Stimulated activated CD8-positive, alpha-beta memory T cell treated with anti-CD3 and anti-CD28 coated beads, Interleukin-7, amount 100 ng/mL, for 4 hours (primary cell): ENCODE data around the gene EPHA6.
"Not testable (repeated sequence)": the region's sequence is repeated elsewhere in the genome, so short reads cannot be mapped to it uniquely, and the experiment has no call there.

ENCODE experiments used
- DNase-seq, 2 donors: peaks; one replicate each; pipeline ENCODE4 v3.0.0-alpha.2; 2020; ENCODE audit warnings: low read depth in 2 of 2

The EPHA6 gene

DNA sequence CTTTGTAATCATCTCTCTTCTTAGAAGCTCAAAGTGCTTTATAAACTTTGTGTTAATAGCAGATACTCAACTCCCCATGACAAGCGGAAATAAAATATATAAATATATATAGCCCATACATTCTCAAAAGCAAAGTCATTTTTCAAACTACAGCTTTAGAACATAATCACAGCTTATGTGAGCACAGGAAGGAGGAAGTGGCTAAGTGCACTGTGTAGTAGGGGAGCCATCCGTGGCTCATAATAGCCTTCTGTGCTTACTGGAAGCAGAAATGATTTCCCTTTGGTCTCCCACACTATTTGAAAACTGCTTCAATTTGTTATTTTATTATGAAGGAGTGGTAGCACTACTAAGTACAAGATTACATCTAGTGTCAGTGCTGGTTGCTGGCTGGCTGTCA lies 798.7 kb downstream of the EPHA6 start:
- DNase-seq: no peak

DNA sequence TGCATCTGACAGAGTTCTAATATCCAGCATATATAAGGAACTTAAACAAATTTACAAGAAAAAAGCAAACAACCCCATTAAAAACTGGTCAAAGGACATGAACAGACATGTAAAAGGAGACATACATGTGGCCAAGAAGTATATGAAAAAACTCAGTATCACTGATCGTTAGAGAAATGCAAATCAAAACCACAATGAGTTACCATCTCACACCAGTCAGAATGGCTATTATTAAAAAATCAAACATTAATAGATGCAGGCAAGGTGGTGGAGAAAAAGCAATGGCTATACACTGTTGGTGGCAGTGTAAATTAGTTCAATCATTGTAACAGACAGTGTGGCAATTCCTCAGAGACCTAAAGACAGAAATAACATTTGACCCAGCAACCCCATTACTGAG lies 806.1 kb downstream of the EPHA6 start:
- not testable (repeated sequence) for DNase-seq

DNA sequence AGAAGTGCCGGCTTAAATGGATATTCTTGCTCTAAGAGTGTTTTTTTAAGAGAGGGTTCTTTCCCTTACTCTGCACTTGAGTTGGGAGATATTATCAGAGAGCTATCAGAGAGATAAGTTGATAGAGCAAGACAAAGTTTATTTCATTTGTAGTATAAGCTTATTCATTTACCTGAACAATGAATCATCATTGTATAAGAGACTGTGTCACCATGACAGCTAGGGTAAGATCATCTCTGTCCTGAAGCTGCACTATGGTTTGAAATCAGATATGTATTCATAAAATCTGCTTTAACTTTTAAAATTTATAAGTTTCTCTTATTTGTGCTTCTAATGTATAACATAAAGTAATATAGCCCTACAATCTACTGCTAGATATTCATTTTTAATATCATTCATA lies 822.1 kb downstream of the EPHA6 start:
- DNase-seq: no peak

DNA sequence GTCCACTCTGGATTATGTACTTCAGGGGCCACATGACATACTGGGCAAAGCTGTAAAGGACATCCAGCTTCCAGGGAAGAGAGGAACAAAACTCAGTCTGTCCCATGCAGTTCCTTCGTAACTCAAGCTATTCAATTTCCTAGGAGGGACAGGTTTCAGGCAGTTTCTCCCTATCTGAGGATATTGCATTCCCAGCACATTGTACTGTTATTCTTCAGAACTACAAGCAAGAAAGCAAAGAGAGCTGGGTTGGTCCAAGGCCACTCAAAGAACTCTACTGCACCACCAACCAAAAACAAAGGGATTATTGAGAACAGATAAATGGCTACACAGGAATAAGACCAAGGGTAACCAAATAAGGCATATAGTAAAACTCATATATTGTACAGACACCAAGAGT lies 832.5 kb downstream of the EPHA6 start:
- no peak for DNase-seq

DNA sequence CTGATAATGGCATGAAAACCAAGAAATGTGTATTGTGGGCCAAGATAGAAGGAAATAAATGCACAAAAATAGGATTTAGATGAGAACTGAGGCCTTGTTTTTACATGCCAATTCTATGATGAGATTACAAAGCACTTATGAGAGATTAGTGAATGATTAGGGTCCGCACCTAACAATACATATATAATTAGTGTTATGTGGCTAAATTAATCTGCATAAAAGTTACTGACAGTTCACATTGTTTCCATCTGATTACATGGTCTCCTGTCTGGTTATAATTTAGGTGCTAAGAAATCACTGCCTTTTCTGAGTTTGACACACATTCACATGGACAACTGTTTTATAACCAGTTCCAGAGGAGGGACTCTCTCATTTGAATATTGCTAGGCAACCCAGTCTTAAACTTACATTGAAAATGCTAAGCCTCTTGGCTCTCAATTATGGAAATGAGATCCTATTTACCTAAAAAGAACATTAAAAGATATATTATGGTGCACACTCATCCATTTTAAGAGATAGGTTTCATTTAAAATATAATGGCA lies 833.1 kb downstream of the EPHA6 start:
- DNase-seq: no peak

DNA sequence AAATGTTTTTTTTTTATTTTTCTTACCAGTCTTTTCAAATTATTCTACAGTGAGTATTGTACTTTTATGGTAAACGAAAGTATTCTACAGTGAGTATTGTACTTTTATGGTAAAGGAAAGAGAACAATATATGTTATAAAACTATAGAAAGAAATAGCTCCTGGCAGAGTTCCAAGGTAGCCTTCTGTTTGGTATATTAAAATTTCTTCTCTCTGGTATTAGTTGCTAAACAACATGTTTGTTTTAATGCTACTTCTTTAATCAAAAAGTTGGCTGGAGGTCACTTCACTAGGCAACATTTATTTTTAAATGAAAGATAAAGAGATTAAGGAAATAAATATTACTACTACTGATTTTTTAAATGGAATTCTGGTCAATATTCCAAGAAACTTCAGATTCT lies 841.6 kb downstream of the EPHA6 start:
- DNase-seq: no peak

DNA sequence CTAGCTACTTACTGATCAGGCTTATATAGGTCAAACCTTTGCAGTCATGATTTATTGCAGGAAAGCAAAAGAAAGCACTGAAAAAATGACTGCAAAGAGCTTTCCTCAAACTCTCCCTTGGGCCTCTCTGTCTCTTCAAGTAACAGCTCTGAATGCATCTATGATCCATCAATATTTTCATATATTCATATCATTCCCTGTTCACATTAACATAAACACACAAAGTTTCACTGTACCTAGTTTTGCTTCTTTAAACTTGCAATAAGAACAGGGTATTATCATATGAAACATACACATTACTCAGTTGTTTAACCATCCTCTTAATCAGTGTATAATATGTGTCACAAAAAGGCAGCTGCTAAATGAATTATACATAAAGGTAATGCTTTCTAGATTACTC lies 842.2 kb downstream of the EPHA6 start:
- no peak for DNase-seq

DNA sequence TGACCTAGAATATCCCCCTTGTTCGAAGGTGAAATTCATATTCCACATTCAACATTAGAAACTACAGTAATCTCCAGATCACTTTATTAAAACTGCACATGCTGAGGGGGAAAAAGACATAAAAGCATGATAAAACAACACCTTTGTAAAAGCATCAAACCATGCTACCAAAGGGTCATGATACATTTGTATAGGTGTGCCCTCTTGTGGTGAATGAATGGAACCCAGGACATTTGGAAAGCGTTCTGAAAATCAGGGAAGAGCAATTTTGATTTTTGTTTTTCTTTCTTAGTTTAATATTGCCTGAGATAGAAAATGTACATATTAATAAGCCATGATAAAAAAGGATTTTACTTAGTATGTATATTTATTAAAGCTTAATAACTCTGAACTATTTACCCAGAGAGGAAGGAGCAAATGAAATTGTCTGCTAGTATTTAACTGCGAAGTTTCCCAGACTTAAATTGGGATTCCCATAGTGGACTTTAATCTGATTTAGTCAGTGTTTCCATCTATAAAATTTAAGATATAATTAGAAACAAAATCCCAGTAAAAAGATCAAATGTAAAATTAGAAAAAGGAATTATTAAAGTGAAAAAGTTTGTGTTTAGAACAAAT lies 844.4 kb downstream of the EPHA6 start:
- DNase-seq: no peak

DNA sequence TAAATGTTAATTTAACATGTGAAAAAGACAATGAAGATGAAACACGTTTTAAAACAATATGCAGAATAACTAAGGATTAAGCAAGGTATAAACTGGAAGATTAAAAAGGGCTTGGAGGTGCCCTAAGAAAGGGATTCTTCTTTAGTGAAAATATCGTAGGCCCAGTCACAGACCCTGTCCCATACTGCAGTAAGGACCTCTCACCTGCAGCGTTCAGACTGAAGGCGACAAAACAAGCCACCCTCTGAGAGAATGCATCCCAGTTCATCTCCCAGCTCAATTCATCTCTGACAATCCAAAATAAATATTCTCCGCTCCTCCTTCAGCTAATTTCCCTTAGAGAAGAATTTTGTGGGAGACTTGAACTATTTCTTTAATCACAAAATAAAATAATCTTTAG lies 847.9 kb downstream of the EPHA6 start:
- DNase-seq: no peak

DNA sequence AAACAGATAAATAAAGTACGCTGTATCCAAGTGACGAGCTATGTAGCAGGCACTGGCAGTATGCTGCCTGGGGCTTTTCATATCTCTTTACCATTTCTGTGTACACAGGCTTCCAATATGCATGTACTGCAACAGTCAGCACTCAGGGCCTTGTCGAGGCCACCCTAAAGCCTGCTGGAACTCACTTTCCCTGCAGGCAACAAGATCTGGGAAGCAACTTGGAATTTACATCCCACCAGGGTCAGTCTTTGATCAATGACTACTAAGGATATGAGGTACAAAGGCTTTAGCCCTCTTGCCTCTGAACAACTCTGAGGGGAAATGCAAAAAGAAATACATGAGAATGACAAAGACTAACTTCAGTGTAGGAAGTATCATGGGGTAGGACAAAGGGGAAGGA lies 848.4 kb downstream of the EPHA6 start:
- DNase-seq: no peak

DNA sequence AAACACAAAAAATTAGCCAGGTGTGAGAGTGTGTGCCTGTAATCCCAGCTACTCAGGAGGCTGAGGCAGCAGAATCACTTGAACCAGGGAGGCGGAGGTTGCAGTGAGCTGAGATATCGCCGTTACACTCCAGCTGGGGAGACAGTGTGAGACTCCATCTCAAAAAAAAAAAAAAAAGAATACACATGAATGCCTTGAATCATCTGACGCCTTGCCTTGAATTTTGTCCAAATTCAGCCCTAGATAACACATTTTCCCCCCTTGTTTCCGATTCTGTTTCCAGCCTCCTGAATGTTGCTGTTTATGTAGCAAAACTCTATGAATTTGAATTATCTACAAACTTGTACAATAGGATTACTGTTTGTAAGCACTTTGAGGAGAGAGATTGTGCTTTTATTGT lies 851.5 kb downstream of the EPHA6 start:
- DNase-seq: no peak

DNA sequence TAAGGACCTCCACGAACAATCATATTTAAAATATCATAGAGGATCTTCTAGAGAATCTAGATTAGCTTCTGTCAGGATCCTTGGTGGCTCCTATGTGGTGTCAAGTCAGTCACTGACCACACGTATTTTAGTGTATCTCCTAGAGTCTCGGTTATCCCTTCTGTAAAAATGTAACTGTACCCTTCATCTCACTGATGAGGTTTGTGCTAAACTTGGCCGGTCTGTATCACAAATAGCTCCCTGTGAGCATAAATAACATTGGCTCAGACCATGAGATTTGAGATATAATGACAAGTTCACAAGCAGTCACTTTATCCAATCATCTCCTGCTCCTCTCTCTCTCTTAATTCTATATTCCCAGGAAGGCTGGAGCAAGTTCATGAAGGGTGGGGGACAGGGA lies 856.6 kb downstream of the EPHA6 start:
- no peak for DNase-seq

DNA sequence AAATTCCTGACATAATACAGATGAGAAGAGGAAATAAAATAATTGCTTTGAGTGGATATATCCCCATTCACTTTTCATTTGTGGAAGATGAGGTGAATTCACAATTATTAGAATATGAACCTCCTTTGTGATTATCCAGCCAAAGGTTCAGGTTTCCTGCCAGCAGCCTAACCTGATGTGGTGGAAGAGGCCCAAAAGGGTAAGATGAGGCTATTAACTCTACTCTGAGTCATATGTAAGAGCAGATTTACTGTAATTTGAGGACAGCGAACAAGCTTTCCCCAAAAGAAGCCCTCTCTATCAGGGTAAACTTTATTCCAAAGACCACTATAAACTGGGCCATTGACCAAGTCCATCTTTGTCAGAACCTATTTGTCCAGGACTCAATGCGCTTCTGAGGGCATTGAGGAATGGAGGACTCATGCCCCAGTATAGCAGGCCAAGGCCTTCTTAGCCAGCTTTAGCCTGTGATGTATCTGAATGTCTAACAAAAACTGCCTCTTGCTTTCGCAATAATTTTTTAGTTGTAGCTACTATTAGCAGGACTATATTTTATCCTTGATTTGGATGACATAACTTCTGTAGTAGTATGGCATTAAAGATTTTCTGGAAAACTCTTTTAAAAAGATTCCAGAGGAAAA lies 859.1 kb downstream of the EPHA6 start:
- DNase-seq: no peak

DNA sequence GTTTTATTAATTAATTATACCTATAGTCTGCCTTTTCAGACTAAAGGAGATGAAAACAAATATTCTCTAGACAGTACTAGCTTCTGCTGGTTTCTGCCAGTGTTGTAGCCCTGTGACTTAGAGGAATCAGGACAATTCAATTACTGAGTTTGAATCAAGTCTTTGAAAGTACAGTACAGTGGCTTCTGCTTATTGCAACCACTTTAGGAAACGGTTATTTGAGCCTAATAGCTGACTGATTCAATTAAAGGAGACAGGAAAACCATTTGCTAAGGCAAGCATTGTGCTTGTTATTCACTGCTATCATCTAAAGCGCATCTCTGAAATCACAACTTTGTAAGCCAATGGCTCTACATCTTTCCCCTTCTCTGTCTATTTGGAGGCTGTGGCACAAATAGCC lies 860.1 kb downstream of the EPHA6 start:
- DNase-seq: no peak

DNA sequence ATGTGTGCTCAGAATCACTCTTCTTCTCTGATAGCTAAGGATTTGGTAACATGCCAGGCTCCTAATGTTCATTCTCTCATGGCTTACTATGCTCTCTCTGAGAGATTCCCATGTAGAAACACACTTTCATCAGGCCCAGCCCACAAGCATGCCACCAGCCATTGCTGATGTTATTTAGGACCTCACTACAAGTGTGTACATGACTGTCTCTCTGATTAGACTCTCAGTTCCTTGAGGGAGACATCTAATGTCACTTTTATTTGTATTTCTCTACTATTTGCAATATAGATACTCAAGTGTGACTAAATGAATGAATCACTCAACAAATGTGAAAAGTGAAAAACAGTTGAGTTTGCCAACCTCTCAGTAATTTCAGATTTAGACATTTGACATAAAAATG lies 865.8 kb downstream of the EPHA6 start:
- no peak for DNase-seq

DNA sequence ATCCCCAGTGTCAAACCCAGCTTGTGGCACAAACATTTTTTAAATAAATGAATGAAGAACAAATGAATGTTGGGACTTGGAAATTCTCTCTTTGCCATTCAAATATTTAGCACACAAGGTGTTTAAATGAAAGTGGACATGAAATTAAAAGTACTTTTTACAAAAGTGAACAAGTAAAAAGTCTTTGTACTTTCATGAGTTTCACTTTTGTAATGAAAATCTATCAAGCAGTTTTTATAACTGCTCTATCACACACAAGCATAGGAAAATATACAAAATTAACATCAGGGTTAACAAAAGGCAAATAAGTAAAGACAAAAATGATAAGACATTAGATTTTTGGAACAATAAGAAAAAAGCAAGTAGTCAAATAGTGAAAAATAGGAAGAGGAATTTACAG lies 866.3 kb downstream of the EPHA6 start:
- DNase-seq: no peak

DNA sequence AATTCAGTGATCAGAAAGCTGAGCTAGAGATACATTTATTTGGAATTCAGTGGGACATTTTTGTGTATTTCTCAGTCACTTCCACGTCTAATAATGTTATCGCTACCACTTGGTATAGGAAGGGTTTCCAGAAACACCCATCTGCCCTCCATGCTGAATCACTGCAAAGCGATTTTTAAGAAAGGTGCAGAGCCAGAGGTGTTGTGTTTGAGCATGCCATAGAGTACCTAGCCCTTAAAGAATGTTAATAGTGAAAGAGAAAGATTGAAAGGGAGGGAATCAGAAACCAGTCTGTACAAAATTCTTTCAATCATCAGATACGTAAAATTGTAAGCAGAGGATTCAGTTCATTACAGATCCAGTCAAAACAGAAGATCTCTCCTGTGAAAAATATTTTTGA lies 870.1 kb downstream of the EPHA6 start:
- DNase-seq: no peak

DNA sequence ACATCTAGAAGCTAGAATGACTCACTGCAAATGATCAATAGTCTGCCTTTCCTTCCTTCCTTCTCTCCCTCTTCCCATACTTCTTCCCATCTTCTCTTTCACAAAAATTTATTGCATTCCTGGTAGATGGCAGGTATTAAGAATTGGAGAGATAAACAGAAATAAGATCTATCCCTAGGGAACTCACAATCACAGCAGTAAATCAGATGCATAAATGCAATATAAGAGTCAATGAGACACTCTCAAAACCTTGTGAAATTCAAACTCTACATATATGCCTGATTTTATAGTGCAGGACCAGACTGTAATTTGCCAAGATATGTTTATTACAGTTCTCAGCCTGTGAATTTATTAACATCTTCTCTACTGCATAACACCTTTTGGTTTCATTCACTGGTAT lies 871.9 kb downstream of the EPHA6 start:
- DNase-seq: no peak

DNA sequence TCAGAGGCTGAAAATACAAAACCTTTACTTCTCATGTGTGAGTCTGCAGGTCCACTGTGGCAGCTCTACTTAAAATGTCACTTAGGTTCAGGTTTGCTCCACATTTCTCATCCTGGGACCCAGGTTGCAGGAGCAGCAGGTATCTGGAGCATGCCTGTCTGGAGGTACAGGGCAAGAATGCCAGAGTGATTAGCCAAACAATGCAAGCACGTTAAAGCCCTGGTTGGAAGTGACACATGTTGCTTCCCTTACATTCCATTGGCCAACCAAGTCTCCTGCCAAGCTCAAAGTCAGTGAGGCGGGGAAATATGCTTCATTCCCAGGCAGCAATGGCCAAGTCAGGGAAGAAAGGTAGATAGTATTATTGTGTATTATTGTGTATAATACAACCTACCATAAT lies 873.3 kb downstream of the EPHA6 start:
- DNase-seq: no peak

DNA sequence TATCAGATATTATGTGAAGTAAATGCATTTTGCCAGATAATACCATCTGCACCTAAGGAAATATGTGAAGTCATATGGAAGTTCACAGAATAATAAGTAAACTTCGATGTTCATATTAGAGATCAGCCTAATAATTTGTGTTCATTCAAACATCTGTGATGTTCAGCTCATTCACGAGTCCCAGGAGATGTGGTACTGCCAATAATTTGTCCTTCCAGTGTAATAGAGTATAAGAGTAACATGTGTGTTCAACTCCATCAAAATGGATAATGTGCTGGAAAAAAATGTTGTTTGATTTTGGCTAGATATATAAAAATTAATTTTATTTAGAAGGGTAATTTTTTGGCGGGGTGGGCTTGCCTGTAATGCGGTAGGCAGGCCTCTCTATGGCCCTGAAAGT lies 874.7 kb downstream of the EPHA6 start:
- DNase-seq: no peak

DNA sequence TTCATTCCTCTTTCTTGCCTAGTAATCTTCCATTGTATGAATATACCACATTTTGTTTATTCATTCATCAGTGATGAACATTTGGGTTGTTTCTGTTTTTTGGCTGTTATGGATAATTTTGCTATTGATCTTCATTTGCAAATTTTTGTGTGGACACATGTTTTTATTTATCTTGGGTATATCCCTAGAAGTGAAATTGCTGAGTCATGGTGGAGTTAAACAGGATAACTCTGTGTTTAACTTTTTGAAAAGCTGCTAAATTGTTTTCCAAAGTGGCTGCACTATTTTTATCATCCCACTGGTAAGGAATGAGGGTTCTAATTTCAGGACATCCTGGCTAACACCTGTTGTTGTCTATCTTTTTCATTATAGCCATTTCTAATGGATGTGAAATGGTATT lies 875.6 kb downstream of the EPHA6 start:
- no peak for DNase-seq

DNA sequence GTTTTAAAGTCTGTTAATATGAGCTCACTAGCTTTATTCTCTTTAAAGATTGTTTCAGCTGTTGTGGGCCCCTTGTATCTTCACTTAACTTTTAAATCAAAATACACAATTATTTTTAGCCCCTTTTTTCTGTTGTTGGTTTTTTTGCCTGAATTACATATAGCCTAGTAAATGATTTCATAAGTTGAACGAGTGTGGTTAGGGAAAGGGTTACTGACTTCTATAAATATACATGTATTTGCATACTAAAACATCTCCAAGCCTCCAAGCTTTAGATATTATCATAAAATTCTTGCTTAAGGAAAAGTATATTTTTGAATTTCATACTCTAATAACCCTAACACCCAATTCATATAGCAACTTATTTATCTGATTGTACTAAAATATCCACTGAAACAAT lies 877.0 kb downstream of the EPHA6 start:
- no peak for DNase-seq

DNA sequence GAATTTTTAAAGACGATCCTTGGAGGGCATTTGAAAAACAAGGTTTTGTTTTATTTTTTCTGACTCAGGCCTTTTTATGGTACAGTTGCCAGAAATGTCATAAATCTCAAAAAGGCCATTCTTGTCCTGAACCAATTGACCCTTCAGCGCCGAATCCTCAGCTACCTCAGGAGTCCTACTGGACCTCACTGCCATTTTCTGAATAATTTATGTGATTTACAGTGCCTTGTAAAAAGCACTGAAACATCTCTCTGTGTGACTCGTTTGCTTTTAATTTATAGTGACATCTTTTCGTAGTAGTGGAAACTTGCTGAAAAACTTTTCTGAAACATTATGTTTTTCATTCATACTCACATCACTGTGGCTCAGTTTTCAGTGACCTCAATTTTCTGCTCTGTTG lies 878.0 kb downstream of the EPHA6 start:
- DNase-seq: no peak

DNA sequence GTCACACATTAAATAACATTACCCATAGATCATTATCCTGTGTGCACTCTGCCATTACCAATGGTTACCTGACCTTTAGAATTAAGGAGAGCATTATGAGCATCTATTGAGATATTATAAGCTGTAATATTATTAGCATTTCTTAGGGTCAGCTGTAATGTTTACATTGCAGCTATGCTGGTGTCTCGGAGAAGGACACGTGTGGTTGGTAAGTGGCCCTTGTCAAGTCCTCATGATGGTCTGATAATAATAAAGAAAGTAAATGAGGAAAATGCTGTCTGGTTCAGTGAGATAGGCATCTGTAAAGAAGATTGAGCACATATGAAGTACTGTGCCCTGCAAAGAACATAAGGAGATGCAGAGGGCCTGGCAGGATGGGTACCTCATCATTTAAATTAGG lies 878.4 kb downstream of the EPHA6 start:
- DNase-seq: no peak
